GM19351 (cell line): ENCODE data around the gene FAM234B.

Experiments used
- ATAC-seq: cut with Tn5 transposase; IDR thresholded peaks from one replicate; pipeline ENCODE4 v1.9.1; 2021; ENCODE audit warnings: mild to moderate bottlenecking, moderate library complexity; ENCODE audit not compliant: unreplicated experiment

Gene FAM234B

GRCh38 chr12:13044002-13044905 lies at the start of gene FAM234B:
TSS of gene FAM234B (plus strand) at chr12:13044381. CDS start at chr12:13044404, 23 bp downstream.
- ATAC-seq, result peak; percentile 89

GRCh38 chr12:12995088-12995487 lies 49.1 kb upstream of the FAM234B start:
- no peak for ATAC-seq

- ATAC-seq, result no peak
Measured at GRCh38 chr12:12996209-12996608, 48.0 kb upstream of the FAM234B start.

GRCh38 chr12:12997156-12997555 lies 47.0 kb upstream of the FAM234B start:
- ATAC-seq, result no peak

GRCh38 chr12:12997734-12998133 lies 46.4 kb upstream of the FAM234B start:
- no peak for ATAC-seq

- no peak for ATAC-seq
Measured at GRCh38 chr12:12998248-12998647, 45.9 kb upstream of the FAM234B start.

- no peak for ATAC-seq
Measured at GRCh38 chr12:12999271-12999958, 44.8 kb upstream of the FAM234B start.

GRCh38 chr12:12999959-13000615 lies 44.1 kb upstream of the FAM234B start, which contains the start of gene HEBP1:
TSS of gene HEBP1 (minus strand) at chr12:13000265. CDS start at chr12:13000114, 151 bp downstream.
- ATAC-seq, result peak; percentile 89

- peak; percentile 36 for ATAC-seq
Measured at GRCh38 chr12:13000616-13000924, 43.6 kb upstream of the FAM234B start.

GRCh38 chr12:13000925-13001774 lies 43.0 kb upstream of the FAM234B start:
- ATAC-seq, result no peak

GRCh38 chr12:13001775-13002040 lies 42.5 kb upstream of the FAM234B start:
- ATAC-seq, result no peak

GRCh38 chr12:13002301-13003097 lies 41.7 kb upstream of the FAM234B start:
- no peak for ATAC-seq

- ATAC-seq, result no peak
Measured at GRCh38 chr12:13004361-13004760, 39.8 kb upstream of the FAM234B start.

GRCh38 chr12:13004986-13005385 lies 39.2 kb upstream of the FAM234B start:
- ATAC-seq, result no peak

- no peak for ATAC-seq
Measured at GRCh38 chr12:13005649-13006048, 38.5 kb upstream of the FAM234B start.

- no peak for ATAC-seq
Measured at GRCh38 chr12:13007496-13008233, 36.5 kb upstream of the FAM234B start.

GRCh38 chr12:13008741-13009380 lies 35.3 kb upstream of the FAM234B start:
- no peak for ATAC-seq

GRCh38 chr12:13011098-13011497 lies 33.1 kb upstream of the FAM234B start:
- no peak for ATAC-seq

GRCh38 chr12:13022851-13023271 lies 21.3 kb upstream of the FAM234B start:
- ATAC-seq, result no peak
